GM06990 (cell line): Measurements from ENCODE around the gene KCNAB1.
"Not testable (repeated sequence)": the region's sequence is repeated elsewhere in the genome, so short reads cannot be mapped to it uniquely, and the experiment has no call there.

Experiments used
- DNase-seq: peaks from one replicate; pipeline ENCODE4 v3.0.0-alpha.2; 2011; ENCODE audit not compliant: insufficient read length; ENCODE audit errors: extremely low read depth
- H3K27me3 ChIP-seq: replicated peaks from 2 replicates; pipeline ENCODE4 v1.6.0; 2011; ENCODE audit warnings: low read length; ENCODE audit not compliant: control insufficient read depth, insufficient read depth
- H3K36me3 ChIP-seq: 2 replicates; pipeline ENCODE4 v1.5.1; 2011; ENCODE audit warnings: low read length; ENCODE audit not compliant: control insufficient read depth, insufficient read depth
- H3K4me3 ChIP-seq: replicated peaks from 2 replicates; pipeline ENCODE4 v1.5.1; 2011; ENCODE audit warnings: low read depth, mild to moderate bottlenecking, control low read depth, low read length
- TF ChIP-seq, protein P1 (sequence below): IDR thresholded peaks from 2 replicates; pipeline ENCODE4 v1.5.1; 2011; ENCODE audit warnings: low read length, control low read depth, mild to moderate bottlenecking, inconsistent platforms; ENCODE audit not compliant: insufficient read depth, poor library complexity, severe bottlenecking

Gene KCNAB1

DNA sequence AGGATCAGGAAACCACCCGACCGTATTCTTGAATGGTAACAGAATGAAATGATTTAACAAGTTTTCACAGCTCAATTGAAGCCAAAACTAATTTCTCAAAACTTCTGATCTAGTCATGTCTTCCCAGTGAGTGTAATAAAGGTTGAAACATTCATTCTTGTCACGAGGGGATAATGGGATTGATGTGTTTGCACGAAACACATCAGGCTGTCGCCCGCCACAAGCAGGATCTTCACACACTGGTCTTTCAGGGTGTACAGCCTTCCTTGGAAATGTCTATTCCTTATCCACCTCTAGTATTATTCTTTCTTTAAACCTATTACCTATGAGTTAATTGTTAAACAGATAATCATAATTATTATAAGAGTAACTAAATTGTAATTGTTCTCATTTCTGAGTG, 94.3 kb downstream of the KCNAB1 start:
- Histone ChIP-seq H3K36me3 (no peaks in the 10 kb centered on the region), H3K27me3 (peaks cover 1% of the 10 kb centered on the region), H3K4me3 (no peak overlapping the region)
- DNase-seq, result no peak
- TF ChIP-seq, protein P1, sequence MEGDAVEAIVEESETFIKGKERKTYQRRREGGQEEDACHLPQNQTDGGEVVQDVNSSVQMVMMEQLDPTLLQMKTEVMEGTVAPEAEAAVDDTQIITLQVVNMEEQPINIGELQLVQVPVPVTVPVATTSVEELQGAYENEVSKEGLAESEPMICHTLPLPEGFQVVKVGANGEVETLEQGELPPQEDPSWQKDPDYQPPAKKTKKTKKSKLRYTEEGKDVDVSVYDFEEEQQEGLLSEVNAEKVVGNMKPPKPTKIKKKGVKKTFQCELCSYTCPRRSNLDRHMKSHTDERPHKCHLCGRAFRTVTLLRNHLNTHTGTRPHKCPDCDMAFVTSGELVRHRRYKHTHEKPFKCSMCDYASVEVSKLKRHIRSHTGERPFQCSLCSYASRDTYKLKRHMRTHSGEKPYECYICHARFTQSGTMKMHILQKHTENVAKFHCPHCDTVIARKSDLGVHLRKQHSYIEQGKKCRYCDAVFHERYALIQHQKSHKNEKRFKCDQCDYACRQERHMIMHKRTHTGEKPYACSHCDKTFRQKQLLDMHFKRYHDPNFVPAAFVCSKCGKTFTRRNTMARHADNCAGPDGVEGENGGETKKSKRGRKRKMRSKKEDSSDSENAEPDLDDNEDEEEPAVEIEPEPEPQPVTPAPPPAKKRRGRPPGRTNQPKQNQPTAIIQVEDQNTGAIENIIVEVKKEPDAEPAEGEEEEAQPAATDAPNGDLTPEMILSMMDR, result no peak

DNA sequence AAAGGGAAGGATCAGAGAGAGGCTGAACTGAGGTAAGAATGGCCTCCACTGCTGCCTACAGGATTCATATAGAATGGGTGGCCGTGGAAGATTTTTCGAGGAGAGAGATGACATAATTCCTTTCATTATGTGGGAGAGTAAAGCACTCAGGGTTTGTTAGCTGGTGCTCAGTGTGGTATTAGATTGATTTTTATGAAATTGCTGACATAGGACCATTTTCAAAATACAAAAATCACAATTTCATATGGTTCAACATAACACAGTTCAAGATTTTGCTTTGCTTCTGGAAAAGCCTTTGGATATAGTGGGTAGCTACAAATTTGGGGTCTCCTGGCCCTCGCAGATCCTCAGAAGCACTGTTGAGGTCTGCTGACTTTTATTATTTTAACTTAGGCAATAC, 95.4 kb downstream of the KCNAB1 start:
- H3K4me3 ChIP-seq, result no peak overlapping the region
- H3K36me3 ChIP-seq, result no peaks in the 10 kb centered on the region
- peaks cover 1% of the 10 kb centered on the region; the same call in 1 of the 2 replicates for H3K27me3 ChIP-seq
- no peak for DNase-seq
- TF ChIP-seq, protein P1, result no peak

DNA sequence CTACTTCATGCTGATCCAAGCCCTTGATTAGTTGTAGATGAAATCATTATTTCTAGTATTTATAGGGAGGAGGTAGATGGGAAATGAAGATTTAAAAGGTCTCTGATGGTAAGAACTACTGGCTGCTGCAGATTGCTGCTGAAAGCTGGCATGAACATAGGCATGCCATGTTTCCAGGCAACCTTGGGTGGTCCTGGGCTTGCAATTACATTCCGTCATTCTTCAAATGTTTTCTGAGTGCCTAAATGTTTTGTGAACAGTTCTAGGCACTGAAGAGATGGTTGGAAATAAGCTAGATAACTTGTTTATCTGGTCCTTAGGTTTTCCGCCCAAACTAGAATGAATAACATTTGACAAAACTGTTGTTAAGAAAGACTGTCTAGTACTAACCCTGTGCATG, 95.8 kb downstream of the KCNAB1 start:
- TF ChIP-seq, protein P1, result no peak
- Histone ChIP-seq H3K36me3 (no peaks in the 10 kb centered on the region), H3K4me3 (no peak overlapping the region), H3K27me3 (peaks cover 1% of the 10 kb centered on the region; the same call in 1 of the 2 replicates)
- DNase-seq, result no peak

DNA sequence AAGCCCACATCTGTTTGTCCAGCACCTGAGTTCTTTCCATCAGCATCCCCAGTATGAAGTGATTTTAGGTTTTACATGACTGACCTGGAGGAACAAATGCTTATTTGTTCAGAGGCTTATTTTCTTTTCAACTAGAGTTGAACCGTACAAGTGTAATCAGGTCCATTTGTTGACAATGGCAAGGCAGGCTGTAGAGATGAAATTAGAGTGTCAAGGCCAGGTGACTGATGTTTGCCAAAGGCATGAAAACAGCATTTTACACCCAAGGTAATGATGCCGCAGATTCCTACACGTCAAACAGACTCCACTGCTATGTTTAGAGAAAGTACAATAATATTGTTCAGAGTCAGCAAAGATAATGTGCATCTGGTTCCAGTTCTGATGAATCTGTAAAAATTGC, 96.5 kb downstream of the KCNAB1 start:
- no peaks in the 10 kb centered on the region for H3K36me3 ChIP-seq
- H3K4me3 ChIP-seq, result no peak overlapping the region
- TF ChIP-seq, protein P1, result no peak
- no peak for DNase-seq
- H3K27me3 ChIP-seq, result 0 out of 2 replicates have a peak, but pooled peaks cover 1% of the 10 kb centered on the region

DNA sequence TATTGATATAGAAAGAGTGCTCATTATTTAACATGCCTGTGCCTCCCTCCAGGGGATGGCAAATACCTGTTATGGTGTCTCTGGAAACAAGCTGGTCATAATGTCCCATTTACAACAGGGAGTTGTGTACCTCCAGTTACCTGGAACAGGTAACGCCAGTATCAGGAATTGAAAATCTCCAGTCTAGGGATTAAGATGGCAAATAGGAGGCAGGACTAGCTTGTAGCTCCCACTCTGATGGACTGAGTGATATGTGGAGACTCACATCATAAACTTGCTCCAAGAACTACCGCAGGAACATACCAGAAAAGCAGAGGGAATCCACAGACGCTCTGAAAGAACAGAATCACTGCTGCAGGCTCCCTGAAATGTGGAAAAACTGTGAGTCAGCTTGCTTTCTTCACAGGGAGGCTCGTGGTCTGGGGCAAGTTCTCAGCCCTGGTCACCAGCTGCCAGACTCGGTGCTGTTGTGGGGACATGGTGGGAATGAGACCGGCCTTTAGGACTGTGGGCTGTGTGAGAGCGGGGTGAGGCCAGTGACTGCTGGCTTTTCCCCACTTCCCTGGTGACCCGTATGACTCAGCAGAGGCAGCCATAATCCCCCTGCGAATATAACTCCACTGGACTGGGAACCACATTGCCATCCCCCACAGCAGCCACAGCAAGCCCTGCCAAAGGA, 97.4 kb downstream of the KCNAB1 start:
- Histone ChIP-seq H3K27me3 (0 out of 2 replicates have a peak, but pooled peaks cover 1% of the 10 kb centered on the region), H3K4me3 (no peak overlapping the region), H3K36me3 (no peaks in the 10 kb centered on the region)
- DNase-seq, result no peak
- TF ChIP-seq, protein P1, result no peak

DNA sequence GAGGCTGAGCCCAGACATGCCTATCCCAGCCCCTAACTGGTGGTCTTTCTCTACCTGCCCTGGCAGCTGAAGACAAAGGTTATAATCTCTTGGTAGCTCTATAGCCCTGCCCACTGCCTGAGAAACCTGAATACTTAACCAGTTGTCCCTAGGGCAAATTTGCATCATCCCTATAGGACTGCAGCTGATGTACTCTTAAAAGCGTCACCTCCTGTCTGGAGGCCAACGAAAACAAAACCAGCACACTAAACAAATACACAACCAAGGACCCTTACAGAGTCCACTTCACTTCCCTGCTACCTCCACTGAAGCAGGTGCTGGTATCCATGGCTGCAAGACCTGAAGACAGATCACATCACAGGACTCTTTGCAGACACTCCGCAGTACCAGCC, 98.0 kb downstream of the KCNAB1 start:
- TF ChIP-seq, protein P1, result no peak
- no peak overlapping the region for H3K4me3 ChIP-seq
- no peak for DNase-seq

DNA sequence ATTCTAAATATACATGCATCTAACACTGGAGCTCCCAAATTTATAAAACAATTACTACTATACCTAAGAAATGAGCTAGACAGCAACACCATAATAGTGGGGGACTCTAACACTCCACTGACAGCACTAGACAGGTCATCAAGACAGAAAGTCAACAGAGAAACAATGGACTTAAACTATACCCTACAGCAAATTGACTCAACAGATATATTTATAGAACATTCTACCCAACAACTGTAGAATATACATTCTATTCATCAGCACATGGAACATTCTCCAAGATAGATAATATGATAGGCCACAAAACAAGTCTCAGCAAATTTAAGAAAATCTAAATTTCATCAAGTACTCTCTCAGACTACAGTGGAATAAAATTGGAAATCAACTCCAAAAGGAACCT, 102.0 kb downstream of the KCNAB1 start:
- DNase-seq, H3K36me3 ChIP-seq, H3K27me3 ChIP-seq, H3K4me3 ChIP-seq: not testable (repeated sequence)

More for the DNA sequence above, 98.0 kb downstream of the KCNAB1 start:
- Histone ChIP-seq H3K27me3 (0 out of 2 replicates have a peak, but pooled peaks cover 1% of the 10 kb centered on the region), H3K36me3 (no peaks in the 10 kb centered on the region)

DNA sequence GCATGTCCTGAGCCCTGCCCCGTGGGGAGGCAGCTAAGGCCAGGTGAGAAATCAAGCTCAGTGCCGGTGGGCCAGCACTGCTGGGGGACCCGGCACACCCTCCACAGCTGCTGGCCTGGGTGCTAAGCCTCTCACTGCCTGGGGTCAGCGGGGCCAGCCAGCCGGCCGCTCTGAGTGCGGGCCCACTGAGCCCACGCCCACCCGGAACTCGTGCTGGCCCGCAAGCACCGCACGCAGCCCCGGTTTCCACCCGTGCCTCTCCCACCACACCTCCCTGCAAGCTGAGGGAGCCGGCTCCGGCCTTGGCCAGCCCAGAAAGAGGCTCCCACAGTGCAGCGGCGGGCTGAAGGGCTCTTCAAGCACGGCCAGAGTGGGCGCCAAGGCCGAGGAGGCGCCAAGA, 103.7 kb downstream of the KCNAB1 start:
- not testable (repeated sequence) for DNase-seq, H3K27me3 ChIP-seq, H3K36me3 ChIP-seq, H3K4me3 ChIP-seq
